Pancreas (tissue), 10 donors: ENCODE measurements around the gene SMIM7. TPM values are rescaled to one million over a fixed set of nuclear protein-coding genes. Genes with fewer than 3 reads are reported as not detected.

Source experiments
- ATAC-seq, 4 donors: fragments of 200-7000 bp; cut with Tn5 transposase; one replicate each; pipeline versions ENCODE4 v1.8.0 to v1.9.1; 2020; ENCODE audit warnings: mild to moderate bottlenecking in 4 of 4, moderate library complexity in 4 of 4
- DNase-seq, 6 donors: peaks; one replicate each; pipeline ENCODE4 v3.0.0-alpha.2; 2020
- FAIRE-seq: peaks from 2 replicates; lab custom pipeline; 2012; peaks lifted over from hg19 to GRCh38; lab: Jason Lieb, UNC
- H3K27ac ChIP-seq, 4 donors: fragments of 200-600 bp; sonication (generic); 1 replicate in 3 of 4; 2 replicates in 1 of 4; pipeline versions ENCODE4 v1.5.0 to v1.8.0; 2020
- H3K27me3 ChIP-seq, 4 donors: fragments of 200-600 bp; one replicate each; pipeline ENCODE4 v1.8.0; 2021
- H3K36me3 ChIP-seq, 3 donors: fragments of 200-600 bp; sonication (generic) in 1 of 3; one replicate each; pipeline versions ENCODE4 v1.5.0 to v1.8.0; 2020 to 2021
- H3K4me1 ChIP-seq, 3 donors: fragments of 200-600 bp; one replicate each; pipeline ENCODE4 v1.8.0; 2021
- H3K4me3 ChIP-seq, 4 donors: fragments of 200-600 bp; sonication (generic) in 2 of 4; one replicate each; pipeline versions ENCODE4 v1.5.0 to v1.8.0; 2020 to 2021
- H3K9me3 ChIP-seq, 4 donors: fragments of 200-600 bp; one replicate each; pipeline ENCODE4 v1.8.0; 2021
- WGBS, 2 donors: extraction: QIAGEN DNeasy Blood & Tissue Kit; methylation state at CpG; one replicate each; pipeline ENCODE4 v1.1.7; 2013; 5-methylcytosine and 5-hydroxymethylcytosine counted together
- intact Hi-C, 3 donors: fragments of 100-400 bp; cut with DNase I; formaldehyde crosslinking; loops; one replicate each; pipeline versions ENCODE4 v1.11.1 to v1.14.2; 2022
- polyA plus RNA-seq, 2 donors: library from polyadenylated mRNA; stranded (reverse); fragments of 200-250 nt; gene quantifications; one replicate each; pipeline ENCODE4 v1.2.3, GENCODE V29; 2013
- total RNA-seq, 6 donors: library from RNA; stranded (reverse); fragmentation: NEBNext Ultra II Directional in 4 of 6; extraction: Animal tissue kit (Norgen Biotek cat#: 25700) in 4 of 6; gene quantifications; one replicate each; pipeline versions ENCODE4 v1.2.1 to v1.2.4, GENCODE V29; 2021 to 2023
- TF ChIP-seq, protein P1 (sequence below), 4 donors: fragments of 200-600 bp; sonication (generic) in 3 of 4; IDR thresholded peaks; one replicate each; pipeline versions ENCODE4 v1.5.0 to v1.8.0; 2021; ENCODE audit warnings: antibody characterized with exemption in 4 of 4
- donor health status: healthy with polysubstance abuse.
- donor health status: DM: no; HTN: no; CAD: no; lungs with moderate emphysema.
- donor health status: DM: no; HTN: no; CAD: no.
- donor health status: control.
- donor health status: control.
- donor health status: Bipolar disorder and iron deficiency.
- donor health status: DM: yes; HTN: yes; CAD: no.
- donor health status: DM: no; HTN: no; CAD: no.
- donor health status: DM: no; HTN: no; CAD: no.
- donor health status: DM: yes; HTN: yes; CAD: no.

Gene SMIM7
- total and polyA plus RNA-seq, 8 donors = 34.1 to 77.8 (median 44.6) TPM

DNA sequence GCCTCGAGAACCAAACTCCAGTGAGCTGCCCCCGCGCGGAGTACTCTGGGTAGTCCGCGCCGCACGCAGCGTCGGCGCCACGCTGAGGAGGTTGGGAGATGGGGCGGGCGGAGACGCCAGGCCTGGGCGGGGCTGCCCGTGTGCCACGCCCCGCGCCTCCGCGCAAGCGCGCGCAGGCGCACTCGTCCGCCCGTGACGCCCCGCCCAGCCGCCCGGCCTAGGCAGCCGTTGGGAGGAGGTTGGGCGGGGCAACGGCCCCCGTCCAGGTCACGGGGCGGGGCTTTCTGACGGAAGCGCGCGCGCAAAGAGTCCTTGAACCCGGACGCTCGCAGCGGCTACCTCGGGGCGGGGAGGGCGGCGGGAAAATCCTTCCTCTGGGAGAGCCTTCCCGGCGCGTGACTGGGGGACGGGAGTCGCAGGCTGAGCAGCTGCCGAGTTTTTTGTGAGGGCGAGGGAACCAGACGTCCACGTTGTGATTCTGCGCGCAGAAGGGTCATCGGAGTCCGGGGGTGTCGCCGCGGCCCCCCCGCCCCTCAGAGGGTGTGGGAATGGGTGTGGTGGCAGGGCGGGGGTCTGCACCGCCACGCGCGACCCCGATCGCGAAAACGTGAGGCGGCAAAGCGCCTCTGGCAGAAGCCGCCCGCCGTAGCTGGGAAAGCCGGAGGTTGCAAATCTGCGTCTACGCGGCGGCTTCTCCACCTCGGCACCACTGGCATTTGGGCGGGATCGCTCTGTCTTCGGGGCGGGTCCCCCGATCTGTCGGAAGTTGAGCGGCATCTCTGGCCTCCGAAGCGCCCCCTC is 31.6 kb downstream of the SMIM7 start, which contains the start of gene MED26:
Gene MED26, minus strand, starts transcription at position 22 of the 801 bp plus-strand sequence. CDS start 261 bp downstream, outside the sequence.
- H3K27ac ChIP-seq = peak within 1 kb of the TSS; percentile 81 to 95 (median 92)

DNA sequence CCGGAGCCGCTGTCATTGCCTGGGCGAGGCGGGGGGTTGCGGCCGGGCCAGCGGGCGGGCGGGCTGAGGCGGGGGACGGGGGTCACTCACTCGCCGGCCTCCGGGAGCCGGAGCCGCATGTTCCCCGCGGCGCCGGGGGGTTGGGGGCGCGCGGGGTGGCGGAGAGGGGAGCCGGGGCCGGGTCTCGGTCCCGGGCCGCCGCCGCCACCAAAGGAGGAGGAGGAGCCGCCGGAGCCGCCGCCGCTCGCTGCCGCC is 32.1 kb downstream of the SMIM7 start:
- Histone ChIP-seq H3K27me3 (no peaks in the 10 kb centered on the region), H3K4me3 (peak overlapping the region; percentile 83 to 98 (median 92)), H3K27ac (peak overlapping the region; percentile 33 to 64 (median 48)), H3K4me1 (peaks cover 16 to 34% (median 31%) of the 10 kb centered on the region in 3 donors), H3K9me3 (no peaks in the 10 kb centered on the region), H3K36me3 (peaks cover 0 to 2% (median 0%) of the 10 kb centered on the region in 3 donors)
- no peak for DNase-seq
- intact Hi-C loops = loop anchor here in 2 of 3 donors (10.0 kb wide), 1 partner anchor 53 kb away; the partner anchor contains the start of gene SLC35E1 (in 2 of the 2)
- 0 to 1% methylated on average over 2 to 38 of the region's 38 CpGs for WGBS, 2 donors
- TF ChIP-seq, protein P1, sequence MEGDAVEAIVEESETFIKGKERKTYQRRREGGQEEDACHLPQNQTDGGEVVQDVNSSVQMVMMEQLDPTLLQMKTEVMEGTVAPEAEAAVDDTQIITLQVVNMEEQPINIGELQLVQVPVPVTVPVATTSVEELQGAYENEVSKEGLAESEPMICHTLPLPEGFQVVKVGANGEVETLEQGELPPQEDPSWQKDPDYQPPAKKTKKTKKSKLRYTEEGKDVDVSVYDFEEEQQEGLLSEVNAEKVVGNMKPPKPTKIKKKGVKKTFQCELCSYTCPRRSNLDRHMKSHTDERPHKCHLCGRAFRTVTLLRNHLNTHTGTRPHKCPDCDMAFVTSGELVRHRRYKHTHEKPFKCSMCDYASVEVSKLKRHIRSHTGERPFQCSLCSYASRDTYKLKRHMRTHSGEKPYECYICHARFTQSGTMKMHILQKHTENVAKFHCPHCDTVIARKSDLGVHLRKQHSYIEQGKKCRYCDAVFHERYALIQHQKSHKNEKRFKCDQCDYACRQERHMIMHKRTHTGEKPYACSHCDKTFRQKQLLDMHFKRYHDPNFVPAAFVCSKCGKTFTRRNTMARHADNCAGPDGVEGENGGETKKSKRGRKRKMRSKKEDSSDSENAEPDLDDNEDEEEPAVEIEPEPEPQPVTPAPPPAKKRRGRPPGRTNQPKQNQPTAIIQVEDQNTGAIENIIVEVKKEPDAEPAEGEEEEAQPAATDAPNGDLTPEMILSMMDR (IDR thresholded peaks at IDR 0.05) = no peak
- no peak for FAIRE-seq
- no peak for ATAC-seq

More for the DNA sequence above, 31.6 kb downstream of the SMIM7 start, which contains the start of gene MED26:
- H3K4me3 ChIP-seq = peak within 1 kb of the TSS; percentile 83 to 98 (median 92)
- H3K4me1 ChIP-seq = peaks cover 16 to 34% (median 31%) of the 10 kb centered on the region in 3 donors
- FAIRE-seq (no peak), DNase-seq (peak; percentile 91 to 100 (median 98)), ATAC-seq (peak; percentile 90 to 95 (median 93))
- TF ChIP-seq, protein P1 (IDR thresholded peaks at IDR 0.05) = no peak
- intact Hi-C loops = loop anchor here in 2 of 3 donors (10.0 kb wide), 1 partner anchor 54 kb away; the partner anchor contains the start of gene SLC35E1 (in 2 of the 2)
- 0 to 1% methylated on average over 58 to 98 of the region's 98 CpGs for WGBS, 2 donors
- no peaks in the 10 kb centered on the region for H3K9me3 ChIP-seq
- no peaks in the 10 kb centered on the region for H3K27me3 ChIP-seq
- H3K36me3 ChIP-seq = peaks cover 0 to 5% (median 0%) of the 10 kb centered on the region in 3 donors

DNA sequence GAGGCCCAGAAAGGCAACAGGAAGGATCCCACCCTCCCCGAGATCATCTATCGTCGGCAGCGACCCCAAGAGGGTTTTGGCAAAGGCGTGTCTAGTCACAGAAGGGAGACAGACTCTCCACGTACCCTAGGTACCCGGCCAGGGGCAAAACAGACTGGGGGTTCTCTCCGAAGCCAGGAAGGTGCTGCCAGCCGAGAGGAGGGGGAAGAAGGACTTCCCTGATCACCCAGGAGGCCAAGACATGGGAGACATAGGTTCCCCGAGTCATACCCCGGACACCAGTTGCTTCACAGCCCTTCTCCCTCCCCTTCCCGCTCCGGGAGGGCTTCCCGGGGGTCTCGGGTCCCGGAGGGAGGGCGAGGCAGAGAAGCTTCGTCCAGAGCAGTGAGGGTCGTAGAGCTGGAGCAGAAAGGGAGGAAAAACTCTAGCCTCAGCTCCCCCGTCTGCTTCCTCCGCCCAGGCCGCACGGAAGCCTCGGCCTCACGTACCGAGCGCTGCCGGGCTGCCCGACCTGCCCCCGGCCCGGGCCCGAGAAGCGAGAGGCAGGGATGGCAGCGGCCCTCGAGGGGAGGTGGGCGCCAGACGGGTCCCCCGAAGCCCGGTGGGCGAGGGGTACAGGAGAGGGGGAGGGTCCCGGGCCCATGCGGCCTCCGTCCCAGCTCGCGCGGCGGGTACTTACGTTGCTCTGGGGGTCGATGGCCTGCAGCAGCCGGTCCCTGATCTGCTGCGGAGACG is 32.6 kb downstream of the SMIM7 start:
- peak in 5 of 6 donors; percentile 28 to 87 (median 36) for DNase-seq

DNA sequence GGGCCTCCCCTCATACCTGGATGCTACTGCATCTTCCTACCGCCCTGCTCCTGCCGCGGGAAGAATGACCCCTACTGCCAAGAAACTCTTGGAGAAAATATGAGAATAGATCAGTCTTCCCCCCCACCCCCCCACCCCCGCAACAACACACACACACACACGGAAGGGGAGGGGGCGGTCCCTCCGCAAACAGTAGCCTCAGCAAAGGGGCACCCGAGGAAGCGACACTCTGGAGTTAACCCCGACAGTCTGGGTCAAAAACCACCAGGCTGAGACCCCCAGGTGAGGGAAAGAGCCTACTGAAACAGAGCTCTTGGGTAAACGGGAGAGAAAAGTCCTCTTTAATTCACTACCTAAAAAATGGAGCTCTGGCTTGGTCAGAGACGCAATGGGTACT is 33.1 kb downstream of the SMIM7 start:
- TF ChIP-seq, protein P1 (IDR thresholded peaks at IDR 0.05) = no peak
- Histone ChIP-seq H3K4me1 (peaks cover 16 to 34% (median 31%) of the 10 kb centered on the region in 3 donors), H3K4me3 (peak overlapping the region; percentile 83 to 98 (median 92)), H3K27me3 (no peaks in the 10 kb centered on the region), H3K36me3 (no peaks in the 10 kb centered on the region), H3K9me3 (no peaks in the 10 kb centered on the region), H3K27ac (no peak overlapping the region)
- WGBS, 2 donors = 1 to 3% methylated on average over 12 of the region's 12 CpGs
- ATAC-seq (no peak), DNase-seq (no peak), FAIRE-seq (no peak)
- intact Hi-C loops = loop anchor here in 2 of 3 donors (10.0 kb wide), 1 partner anchor 52 kb away; the partner anchor contains the start of gene SLC35E1 (in 2 of the 2)

More for the DNA sequence above, 32.6 kb downstream of the SMIM7 start:
- no peak for ATAC-seq
- H3K36me3 ChIP-seq = no peaks in the 10 kb centered on the region
- no peaks in the 10 kb centered on the region for H3K9me3 ChIP-seq
- WGBS, 2 donors = 1% methylated on average over 49 to 52 of the region's 52 CpGs
- no peak for FAIRE-seq
- intact Hi-C loops = loop anchor here in 2 of 3 donors (10.0 kb wide), 1 partner anchor 53 kb away; the partner anchor contains the start of gene SLC35E1 (in 2 of the 2)
- H3K27ac ChIP-seq = peak overlapping the region; percentile 33 to 64 (median 48)
- peak overlapping the region; percentile 83 to 98 (median 92) for H3K4me3 ChIP-seq
- H3K4me1 ChIP-seq = peaks cover 16 to 34% (median 31%) of the 10 kb centered on the region in 3 donors
- TF ChIP-seq, protein P1 (IDR thresholded peaks at IDR 0.05) = no peak
- no peaks in the 10 kb centered on the region for H3K27me3 ChIP-seq
